GM18517 (cell line): ENCODE measurements around the gene FZD10.

Experiments
- ATAC-seq: cut with Tn5 transposase; IDR thresholded peaks from one replicate; pipeline ENCODE4 v1.9.1; 2021; ENCODE audit warnings: mild to moderate bottlenecking, moderate library complexity; ENCODE audit not compliant: unreplicated experiment

FZD10 gene

GRCh38 chr12:130177635-130178242 lies 15.5 kb downstream of the FZD10 start:
- no peak for ATAC-seq

GRCh38 chr12:130178282-130178681 lies 16.0 kb downstream of the FZD10 start:
- no peak for ATAC-seq

- no peak for ATAC-seq
Measured at GRCh38 chr12:130179191-130179590, 16.9 kb downstream of the FZD10 start.

GRCh38 chr12:130179621-130180020 lies 17.4 kb downstream of the FZD10 start:
- ATAC-seq: no peak

- no peak for ATAC-seq
Measured at GRCh38 chr12:130181211-130181610, 18.9 kb downstream of the FZD10 start.

GRCh38 chr12:130183585-130184370 lies 21.5 kb downstream of the FZD10 start:
- ATAC-seq: no peak

GRCh38 chr12:130184404-130185090 lies 22.3 kb downstream of the FZD10 start:
- ATAC-seq: no peak

GRCh38 chr12:130185455-130186391 lies 23.5 kb downstream of the FZD10 start:
- ATAC-seq: no peak

GRCh38 chr12:130186651-130187268 lies 24.5 kb downstream of the FZD10 start:
- ATAC-seq: no peak

GRCh38 chr12:130192642-130193345 lies 30.5 kb downstream of the FZD10 start:
- no peak for ATAC-seq

GRCh38 chr12:130194154-130194553 lies 31.9 kb downstream of the FZD10 start:
- ATAC-seq: no peak

GRCh38 chr12:130195369-130195768 lies 33.1 kb downstream of the FZD10 start:
- no peak for ATAC-seq

- ATAC-seq: no peak
Measured at GRCh38 chr12:130195776-130196175, 33.5 kb downstream of the FZD10 start.

- no peak for ATAC-seq
Measured at GRCh38 chr12:130196827-130197226, 34.6 kb downstream of the FZD10 start.

GRCh38 chr12:130198026-130198662 lies 35.9 kb downstream of the FZD10 start:
- ATAC-seq: no peak

- ATAC-seq: no peak
Measured at GRCh38 chr12:130198663-130199060, 36.4 kb downstream of the FZD10 start.

GRCh38 chr12:130199581-130200390 lies 37.5 kb downstream of the FZD10 start:
- no peak for ATAC-seq

- ATAC-seq: no peak
Measured at GRCh38 chr12:130200445-130200844, 38.2 kb downstream of the FZD10 start.
